Measurements from ENCODE around the gene TRIM62.
A peak's percentile ranks its signal among the peaks of the same experiment; 100 is the strongest.
"Not testable (repeated sequence)": the region's sequence is repeated elsewhere in the genome, so short reads cannot be mapped to it uniquely, and the experiment has no call there.

Gene TRIM62

DNA sequence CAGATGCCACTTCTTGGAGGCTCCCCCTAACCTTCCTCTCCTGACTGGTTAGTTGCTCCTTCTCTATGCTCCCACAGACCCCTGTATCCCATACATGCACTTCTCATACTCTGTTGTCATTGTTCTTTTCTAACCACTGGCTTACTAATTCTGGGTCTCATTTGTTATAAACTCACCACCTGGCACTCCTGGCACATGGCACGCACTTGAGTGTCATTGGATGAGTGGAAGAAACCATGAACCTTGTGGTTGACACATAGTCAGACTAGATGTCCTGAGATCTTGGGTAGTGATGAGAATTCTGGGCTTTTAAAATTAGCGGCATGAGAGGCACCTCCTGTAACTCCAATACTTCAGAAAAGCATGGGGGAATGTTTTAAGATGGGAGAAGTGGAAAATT lies 49.3 kb downstream of the TRIM62 start:
- DNase-seq = peak; percentile 60

- no peak for DNase-seq
Measured at GRCh38 chr1:33131191-33131590, 50.7 kb downstream of the TRIM62 start.

DNA sequence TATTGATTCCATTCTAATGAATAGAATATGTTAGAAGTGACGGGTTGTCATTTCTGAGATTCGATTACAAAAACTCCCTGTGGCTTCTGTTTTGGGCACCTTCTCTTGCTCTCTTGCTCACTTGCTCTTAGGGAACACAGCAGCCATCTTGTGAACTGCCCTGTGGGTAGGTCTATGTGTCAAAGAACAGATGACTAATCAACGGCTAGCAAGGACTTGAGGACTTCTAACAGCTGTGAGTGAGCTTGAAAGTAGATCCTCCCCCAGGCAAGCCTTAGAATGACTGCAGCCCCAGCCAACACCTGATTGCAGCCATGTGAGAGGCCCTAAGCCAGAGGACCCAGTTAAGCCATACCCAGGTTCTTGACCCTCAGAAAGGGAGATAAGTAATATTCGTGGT lies 51.5 kb downstream of the TRIM62 start:
- DNase-seq = peak; percentile 77

DNA sequence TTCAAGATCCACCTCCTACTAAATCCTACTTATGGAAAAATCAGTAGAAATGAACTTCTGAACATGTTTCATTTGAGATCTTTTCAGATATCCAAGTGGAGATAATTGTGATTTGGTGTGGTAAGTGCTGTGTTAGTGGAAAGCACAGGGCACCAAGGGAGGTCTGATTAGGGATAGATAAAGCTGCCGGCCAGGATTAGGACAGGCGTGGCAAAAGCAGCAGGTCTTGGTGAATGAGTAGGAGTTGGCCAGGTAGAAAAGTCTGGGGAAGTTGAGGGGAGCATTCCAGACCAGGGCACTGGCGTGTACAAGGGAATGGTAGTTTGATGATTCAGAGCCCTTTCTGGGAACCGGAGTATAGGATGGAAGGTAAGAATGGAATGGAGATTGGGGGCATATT lies 53.1 kb downstream of the TRIM62 start:
- no peak for DNase-seq

DNA sequence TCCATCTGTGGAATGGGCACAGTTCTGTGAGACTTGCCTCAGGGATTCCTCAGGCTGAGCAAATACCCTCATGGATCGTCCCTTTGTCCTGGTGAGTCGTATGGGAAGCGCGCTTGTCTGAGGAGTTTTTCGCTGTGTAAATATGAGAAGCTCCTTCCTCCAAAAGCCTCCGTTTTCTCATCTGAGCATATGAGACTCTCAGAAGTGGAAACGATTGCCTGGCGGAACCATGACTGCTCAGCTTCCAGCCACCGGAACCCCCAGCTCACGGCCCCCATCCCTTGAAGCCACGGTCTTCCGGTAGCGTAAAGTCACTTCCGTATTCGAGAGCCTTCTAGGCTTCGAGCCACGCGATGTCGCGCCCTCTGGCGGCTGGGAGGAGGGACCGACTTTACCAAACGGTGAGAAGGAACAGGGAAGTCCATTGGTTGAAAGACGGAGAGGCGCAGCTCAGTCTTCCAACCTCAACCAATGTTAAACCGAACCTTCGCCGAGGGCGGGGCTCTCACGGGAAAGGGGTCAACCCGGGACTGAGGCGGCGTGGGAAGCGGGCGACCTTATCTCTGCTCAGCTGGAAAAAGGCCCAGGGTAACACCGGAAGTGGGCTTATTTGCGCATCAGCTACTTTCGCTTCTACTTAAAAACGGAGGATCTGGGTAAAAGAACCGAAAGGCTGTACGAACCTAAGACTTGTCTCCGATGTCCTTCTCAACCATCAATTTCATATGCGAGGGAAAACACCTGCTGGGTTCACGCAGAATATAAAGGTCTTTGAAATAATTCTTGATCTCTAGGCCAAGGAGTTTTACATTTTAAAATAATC lies 54.6 kb downstream of the TRIM62 start:
- peak; percentile 100 for DNase-seq

- DNase-seq = no peak
Measured at GRCh38 chr1:33126411-33127000, 55.3 kb downstream of the TRIM62 start.

GRCh38 chr1:33124647-33125046 lies 57.2 kb downstream of the TRIM62 start:
- DNase-seq = not testable (repeated sequence)

DNA sequence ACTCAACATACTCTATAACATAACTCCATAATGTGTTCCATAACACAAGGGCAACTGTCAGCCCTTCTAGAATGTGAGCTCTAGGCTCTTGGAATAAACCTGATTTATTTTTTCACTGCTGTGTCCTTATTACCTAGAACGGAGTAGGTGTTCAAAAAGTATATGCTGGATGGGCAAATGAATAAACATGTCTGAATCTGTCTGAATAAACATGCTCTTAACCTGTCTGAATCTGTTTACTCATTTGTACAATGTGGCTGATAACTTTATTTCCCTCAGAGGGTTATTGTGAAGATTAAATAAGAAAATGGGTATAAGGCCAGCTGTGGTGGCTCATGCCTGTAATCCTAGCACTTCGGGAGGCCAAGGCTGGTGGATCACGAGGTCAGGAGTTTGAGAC lies 58.6 kb downstream of the TRIM62 start:
- DNase-seq = no peak

DNA sequence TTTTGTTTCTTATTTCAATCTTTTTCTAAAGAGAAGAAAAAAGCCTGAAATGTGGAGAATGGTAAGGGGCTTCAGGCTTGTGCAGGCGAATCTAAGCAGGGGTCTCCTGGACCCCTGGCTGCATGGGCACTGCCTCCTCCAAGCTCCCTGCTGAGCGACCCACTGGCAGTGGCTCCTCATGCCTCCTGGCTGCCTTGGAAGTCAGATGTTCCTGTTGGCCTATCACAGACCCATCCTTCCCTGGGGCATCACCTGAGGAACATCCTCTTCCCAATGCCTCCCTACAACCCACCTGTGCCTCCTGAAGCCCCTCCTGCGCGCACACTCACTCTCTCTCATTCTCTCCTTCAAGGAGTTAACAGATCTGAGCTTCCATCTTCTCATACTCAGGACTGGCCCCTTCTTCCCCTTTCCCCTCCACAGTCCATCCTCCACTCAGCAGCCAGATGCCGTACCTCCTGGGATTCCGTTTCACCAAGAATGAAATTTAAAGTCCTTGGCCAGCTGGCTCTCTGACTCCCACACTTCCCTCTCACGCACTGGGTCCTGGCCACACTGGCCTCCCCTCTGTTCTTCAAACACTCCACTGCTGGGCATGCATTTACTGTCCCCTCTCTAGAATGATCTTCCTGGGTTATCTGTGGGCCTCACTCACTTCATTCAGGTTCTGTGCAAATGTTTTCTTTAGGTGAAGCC lies 59.2 kb downstream of the TRIM62 start:
- no peak for DNase-seq

DNA sequence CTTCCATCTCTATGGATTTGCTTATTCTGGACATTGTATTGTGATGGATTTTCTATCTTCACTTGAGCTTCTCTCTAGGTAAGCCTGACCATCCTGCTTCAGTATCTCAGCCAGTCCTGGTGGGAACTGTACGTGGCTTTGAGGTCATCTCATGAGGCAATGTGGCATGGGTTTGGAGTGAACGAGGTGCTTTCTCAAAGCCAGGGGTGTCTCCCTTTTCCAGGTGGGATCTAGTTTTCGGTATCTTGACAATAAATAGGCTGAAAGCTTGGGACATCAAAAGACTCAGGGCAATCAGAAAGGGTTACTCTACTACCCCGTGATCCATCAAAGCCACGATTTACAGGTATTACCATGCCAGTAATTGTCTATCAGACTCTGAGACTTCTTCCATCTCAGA lies 60.1 kb downstream of the TRIM62 start:
- DNase-seq = no peak

DNA sequence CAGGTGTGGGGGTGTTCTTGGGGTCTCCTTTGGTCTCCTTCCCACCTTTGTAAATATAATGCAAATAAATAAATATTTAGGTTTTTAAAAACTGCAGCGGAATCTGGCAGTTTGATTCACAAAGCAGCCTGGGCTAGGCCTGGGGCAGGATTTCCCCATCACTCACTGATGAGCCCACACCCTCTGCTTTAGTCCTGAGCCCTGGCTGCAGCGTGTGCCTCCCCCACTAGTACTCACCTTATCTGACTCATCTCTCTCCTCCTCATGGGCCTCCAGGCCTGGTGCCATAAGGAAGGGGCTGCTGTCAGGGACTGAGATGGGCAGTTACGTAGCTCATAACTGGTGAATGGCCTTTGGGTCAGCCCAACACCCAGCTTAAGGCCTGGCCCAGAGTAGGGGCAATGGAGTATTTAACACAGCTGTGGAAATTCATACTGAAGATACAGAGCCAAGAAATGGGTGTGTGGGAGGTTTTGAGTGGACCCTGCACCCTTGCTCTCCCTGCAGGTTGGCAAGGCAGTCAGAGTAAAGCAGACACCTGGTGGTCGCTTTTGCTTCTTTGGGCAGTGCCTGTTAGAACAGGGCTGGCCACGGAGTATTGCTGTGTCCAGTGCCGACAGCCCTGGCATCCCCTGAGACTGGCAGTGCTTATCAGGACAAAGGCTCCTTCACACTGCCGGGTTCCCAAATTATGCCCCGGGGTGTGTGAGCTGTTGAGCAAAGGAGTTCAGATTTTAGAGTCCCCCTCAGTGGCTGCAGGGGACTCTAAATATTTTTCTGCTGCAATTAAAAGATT lies 61.2 kb downstream of the TRIM62 start:
- no peak for DNase-seq

GRCh38 chr1:33119532-33120217 lies 62.2 kb downstream of the TRIM62 start:
- no peak for DNase-seq

DNA sequence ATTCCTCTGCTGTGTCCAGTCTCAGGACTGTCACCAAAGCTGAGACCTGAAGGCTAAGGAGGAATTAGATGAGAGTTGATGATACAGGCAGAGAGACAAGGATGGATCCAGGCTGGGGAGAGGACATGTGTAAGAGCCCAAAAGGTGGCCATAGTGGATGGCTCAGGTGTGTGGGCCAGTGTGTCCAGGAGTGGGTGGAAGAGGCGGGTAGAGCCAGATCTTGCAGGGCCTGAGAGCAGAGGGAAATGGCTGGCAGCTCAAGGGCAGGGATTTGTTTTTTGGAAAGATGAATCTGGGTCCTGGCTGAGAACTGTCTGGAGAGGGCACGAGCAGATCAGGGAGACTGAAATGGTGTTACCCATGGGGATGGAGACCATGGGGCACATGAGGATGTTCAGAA lies 62.8 kb downstream of the TRIM62 start:
- no peak for DNase-seq

- DNase-seq = no peak
Measured at GRCh38 chr1:33118274-33118673, 63.6 kb downstream of the TRIM62 start.

- no peak for DNase-seq
Measured at GRCh38 chr1:33117440-33118085, 64.3 kb downstream of the TRIM62 start.

GRCh38 chr1:33111965-33112364 lies 69.9 kb downstream of the TRIM62 start:
- DNase-seq = no peak

DNA sequence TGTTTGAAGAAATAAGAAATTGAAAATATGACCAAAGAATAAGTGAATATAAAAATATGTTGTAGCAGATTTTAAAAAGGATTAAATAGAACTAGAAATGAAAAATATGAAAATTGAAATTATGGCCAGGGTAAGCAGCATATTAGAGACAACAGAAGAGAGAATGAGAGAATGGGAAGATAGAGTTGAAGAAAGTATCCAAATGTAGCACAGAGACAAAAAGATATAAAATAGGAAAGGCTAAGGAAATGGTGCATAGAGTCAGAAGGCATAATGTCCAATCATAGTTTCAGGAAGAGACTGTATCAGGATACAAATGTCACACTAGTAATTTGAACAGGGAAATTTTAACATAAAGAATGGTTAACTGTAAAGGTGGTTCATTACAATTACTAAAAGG lies 71.4 kb downstream of the TRIM62 start:
- DNase-seq = no peak

- not testable (repeated sequence) for DNase-seq
Measured at GRCh38 chr1:33100119-33100415, 81.8 kb downstream of the TRIM62 start.

DNA sequence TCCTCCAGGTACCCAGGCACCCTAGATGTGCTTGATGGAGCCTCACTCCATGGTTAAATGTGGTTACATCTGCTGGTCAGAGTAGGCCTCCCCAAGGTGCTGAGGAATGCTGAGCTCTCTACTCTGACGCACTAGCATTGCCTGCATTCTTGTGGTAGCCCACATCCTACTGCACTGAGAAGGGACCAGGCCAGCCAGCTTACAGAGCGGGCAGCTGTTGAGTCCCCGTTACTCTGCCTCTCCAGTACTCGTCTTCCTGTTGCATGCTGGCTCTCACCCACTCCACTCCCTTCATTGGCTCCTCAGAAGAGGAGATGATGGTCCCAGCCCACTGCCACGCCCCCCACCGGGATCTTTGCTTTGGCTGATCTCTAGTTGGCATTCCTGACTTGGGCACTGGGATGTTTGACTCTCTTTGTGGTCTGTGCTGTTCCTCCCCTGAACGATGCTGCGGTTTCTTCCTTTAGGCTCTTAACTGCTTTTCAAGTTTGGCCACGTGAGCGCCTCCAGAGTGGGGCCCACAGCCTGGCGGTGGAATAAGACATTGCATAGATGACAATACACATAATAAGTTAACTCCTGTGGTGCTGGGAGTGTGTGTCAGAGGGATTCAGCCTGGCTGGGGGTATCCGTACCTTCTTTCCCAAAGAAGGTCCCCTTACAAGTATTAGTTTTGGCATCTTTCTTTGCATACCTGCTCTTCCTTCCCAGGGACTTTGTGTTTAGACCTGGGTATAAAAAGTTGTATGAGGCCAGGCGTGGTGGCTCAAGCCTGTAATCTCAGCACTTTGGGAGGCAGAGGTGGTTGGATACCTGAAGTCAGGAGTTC lies 82.3 kb downstream of the TRIM62 start:
- DNase-seq = peak; percentile 89

GRCh38 chr1:33098371-33098770 lies 83.5 kb downstream of the TRIM62 start:
- peak; percentile 29 for DNase-seq

GRCh38 chr1:33097762-33098161 lies 84.1 kb downstream of the TRIM62 start:
- DNase-seq = no peak

Data from activated CD4-positive, alpha-beta T cell treated with anti-CD3 and anti-CD28 coated beads, Interleukin-2, amount 50 U/mL, for 16 hours (primary cell).